COLO829 (cell line): ENCODE measurements around the gene MTRF1.
"Not testable (repeated sequence)": the region's sequence is repeated elsewhere in the genome, so short reads cannot be mapped to it uniquely, and the experiment has no call there.

ENCODE experiments used
- DNase-seq: peaks from one replicate; pipeline ENCODE4 v3.0.0; 2012; ENCODE audit warnings: low spot score

The MTRF1 gene

DNA sequence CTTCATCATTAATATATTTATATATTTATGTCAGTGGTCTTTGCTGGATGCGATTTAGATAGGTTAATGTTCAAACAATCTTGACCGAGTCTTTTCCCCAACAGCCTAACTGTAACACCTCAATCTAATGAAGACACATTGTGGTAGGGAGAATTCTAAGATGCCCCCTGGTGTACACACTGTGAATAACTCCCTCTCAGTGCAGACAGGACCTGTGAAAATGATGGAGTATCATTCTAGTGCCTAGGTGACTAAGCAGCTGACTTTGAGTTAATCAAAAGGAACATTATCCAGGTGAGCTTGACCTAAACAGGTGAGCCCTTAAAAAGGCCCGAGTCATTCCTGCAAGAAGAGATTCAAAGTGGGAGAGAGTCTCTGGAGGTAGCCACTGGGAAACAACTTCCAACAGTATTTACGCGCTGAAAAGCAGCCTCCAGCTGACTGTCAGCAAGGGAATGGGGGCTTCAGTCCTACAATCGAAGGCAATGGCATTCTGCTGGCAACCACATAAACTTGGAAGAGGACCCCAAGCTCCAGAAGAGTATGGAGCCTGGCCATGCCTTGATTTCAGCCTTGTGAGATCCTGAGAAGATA lies 41.0 kb downstream of the MTRF1 start:
- DNase-seq, result peak; percentile 73

DNA sequence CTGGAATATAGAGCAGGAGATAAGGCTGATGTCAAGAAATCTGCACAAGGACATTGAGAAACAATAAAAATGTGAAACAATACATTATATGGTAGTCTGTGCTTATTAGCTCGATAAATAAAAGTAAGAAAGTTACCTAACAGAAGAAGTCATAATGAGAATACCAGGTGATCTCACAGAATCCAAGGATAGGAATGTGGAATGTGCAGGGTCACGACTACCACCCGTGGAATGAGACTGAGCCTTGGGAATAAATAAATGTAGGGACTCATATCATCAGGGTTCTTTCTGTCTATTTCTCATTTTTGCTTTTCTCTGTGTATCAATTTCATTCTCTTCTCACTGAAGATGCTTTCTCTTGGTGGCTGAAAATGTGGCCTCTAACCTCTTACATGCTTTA lies 43.0 kb downstream of the MTRF1 start:
- DNase-seq, result no peak

DNA sequence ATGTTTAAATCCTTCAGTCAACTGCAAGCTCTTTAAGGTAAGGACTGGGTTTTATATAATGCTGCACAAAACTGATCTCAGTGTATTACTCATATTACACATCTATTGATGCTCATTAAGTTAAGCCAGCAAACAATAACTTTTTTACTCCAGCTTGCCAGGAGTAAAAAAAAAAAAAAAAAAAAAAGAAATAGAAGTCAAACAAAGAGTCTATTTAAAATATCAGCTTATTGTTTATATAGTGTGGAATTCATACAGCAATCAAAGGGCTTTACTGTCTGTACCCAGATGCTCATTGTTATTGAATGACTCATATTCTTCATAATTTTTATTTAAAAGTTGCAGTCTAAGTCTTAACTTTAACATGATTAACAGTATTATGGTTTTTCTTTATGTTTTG lies 47.2 kb downstream of the MTRF1 start:
- DNase-seq, result peak; percentile 91

DNA sequence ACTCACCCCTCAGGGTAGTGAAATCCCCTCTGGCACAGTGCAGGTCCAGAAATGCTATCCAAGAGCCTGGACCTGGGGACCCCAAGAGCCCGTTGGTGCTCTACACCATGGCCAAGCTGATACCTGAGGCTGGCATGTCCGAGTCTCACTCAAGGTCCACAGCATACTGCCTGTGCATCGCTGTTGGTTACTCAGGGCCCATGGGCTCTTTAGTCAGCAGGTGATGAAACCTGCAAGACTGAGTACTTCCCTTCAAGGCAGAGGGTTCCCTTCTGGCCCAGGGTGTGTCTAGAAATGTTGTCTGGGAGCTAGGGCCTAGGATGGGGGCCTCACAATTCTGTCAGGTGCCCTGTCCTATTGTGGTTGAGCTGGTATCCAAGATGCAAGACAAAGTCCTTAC lies 49.5 kb downstream of the MTRF1 start:
- no peak for DNase-seq

DNA sequence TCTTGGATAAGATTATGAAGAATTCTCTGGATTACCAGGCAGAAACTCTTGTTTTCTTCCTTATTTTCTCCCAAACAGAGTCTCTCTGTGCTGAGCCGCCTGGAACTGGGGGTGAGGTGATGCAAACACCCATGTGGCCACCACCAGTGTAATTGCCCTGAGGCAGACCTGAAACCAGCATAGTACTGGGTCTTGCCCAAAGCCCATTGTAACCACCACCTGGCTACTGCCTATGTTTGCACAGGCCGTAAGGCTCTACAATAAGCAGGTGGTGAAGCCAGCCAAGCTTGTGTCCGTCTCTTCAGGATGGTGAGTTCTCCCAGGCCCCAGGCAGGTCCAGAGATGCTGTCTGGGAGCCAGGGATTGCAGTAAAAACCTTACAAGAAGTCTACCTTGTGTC lies 50.1 kb downstream of the MTRF1 start:
- no peak for DNase-seq

DNA sequence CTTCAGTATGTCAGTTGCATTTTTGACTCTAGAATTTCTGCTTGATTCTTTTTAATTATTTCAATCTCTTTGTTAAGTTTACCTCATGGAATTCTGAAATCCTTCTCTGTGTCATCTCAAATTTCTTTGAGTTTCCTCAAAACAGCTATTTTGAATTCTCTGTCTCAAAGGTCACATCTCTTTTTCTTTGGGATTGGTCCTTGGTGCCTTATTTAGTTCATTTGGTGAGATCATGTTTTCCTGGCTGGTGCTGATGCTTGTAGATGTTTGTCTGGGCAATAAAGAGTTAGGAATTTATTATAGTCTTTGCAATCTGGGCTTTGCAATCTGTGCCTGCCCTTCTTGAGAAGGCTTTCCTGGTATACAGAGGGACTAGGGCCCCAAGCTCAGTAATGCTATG lies 50.5 kb downstream of the MTRF1 start:
- DNase-seq, result no peak

DNA sequence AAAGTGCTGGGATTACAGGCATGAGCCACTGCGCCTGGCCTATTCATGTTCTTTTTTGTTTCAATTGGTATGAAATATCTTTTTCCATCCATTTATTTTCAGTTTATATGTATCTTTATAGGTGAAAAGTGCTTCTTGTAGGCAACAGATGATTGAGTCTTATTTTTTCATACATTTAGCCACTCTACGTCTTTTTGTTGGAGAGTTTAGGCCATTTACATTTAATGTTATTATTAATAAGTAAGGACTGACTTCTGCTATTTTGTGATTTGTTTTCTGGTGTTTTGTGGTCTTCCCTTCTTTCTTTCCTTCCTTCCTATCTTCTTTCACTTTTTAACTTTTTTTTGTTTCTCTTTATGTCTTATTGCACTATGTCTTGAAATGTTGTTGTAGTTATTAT lies 52.3 kb downstream of the MTRF1 start:
- DNase-seq, result no peak

DNA sequence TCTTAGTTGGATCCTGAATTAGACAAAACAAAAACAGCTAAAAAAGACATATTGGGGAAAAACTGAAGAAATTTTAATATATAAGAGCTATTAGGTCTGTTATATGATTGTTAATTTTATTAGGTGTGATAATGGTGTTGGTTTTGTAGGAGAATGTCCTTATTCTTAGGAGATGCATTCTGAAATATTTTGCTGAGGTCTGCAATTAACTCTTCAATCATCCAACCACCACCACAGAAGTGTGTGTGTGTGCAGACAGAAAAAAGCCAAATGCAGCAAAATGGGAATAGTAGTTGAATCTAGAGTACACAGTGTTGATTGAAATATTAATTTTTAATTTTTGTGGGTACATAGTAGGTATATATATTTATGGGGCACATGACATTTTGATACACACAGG lies 56.9 kb downstream of the MTRF1 start:
- no peak for DNase-seq

DNA sequence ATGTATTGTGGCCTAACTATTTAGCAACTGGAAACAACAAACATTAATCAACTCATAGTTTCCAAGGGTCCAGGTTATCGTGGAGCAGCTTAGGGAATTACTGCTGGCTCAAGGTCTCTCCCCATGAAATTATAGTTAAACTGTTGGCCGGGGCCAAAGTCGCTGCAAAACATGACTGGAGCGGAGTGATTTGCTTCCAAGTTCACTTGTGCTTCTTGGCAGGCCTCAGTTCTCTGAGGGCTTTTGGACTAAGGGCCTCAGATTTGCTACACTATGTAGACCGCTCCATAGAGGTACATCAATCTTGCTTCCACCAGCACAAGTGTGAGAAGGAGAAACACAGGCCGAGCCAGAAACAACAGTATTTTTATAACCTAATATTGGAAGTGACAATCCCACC lies 59.6 kb downstream of the MTRF1 start:
- no peak for DNase-seq

DNA sequence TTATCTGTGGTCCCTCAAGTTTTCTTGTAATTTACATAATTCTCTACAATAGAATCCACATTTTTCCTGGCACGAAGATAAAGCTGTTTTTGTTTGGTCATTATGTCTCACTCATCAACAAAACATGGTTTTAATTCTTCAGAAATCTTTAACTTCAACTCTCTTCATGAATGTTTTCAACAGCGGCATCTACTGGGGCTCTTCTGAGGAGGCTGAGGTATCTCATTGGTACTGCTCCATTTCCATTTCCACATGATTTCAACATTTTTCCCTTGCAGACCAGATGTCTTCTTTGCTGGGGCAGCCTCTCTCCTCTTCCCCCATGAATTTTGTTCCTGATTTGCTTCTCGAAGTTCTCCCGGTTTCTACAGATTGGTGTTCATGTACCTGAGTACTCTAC lies 63.2 kb downstream of the MTRF1 start:
- no peak for DNase-seq

DNA sequence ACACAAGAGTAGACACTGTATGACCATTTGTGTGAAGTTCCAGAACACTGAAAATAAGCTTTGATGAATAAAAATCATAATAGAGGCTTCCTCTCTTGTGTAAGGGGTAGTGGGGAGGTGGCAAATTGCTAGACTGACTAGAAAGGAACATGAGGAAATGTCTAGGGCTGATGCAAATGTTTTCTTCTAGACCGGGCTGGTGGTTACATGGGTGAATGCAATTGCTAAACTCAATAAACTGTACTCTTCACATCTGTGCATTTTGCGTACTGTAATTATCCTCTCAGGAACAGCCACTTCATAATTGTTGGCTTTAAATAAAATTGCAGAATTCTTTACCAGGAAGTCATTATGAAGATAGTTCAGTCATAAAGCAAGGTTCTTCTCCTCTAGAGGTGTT lies 63.9 kb downstream of the MTRF1 start:
- DNase-seq, result no peak

DNA sequence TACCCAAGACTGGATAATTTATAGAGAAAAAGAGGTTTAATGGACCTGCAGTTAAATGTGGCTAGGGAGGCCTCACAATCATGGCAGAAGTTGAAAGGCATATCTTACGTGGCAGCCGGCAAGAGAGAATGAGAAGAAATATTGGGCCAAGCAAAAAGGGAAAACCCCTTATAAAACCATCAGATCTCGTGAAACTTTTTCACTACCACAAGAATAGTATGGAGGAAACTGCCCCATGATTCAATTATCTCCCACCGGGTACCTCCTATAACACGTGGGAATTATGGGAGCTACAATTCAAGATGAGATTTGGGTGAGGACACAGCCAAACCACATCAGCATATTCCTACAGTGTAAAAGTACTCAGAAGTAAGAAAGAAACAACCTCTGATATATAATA lies 64.3 kb downstream of the MTRF1 start:
- DNase-seq, result no peak

DNA sequence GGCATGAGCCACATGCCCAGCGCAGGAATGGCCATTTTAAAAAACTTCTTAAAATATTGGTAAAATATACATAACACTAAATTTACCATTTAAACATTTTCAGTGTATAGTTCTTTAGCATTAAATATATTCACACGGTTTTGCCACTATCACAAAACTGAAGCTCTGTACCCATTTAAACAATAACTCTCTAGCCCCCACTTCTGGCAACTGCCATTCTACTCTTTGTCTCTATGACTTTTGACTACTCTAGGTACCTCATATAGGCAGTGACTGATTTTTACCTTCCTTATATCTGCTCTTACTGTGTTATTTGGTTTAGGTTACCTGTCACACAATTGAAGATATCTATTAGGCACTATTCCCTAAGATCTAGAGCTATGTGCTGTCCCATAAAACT lies 66.8 kb downstream of the MTRF1 start:
- no peak for DNase-seq

DNA sequence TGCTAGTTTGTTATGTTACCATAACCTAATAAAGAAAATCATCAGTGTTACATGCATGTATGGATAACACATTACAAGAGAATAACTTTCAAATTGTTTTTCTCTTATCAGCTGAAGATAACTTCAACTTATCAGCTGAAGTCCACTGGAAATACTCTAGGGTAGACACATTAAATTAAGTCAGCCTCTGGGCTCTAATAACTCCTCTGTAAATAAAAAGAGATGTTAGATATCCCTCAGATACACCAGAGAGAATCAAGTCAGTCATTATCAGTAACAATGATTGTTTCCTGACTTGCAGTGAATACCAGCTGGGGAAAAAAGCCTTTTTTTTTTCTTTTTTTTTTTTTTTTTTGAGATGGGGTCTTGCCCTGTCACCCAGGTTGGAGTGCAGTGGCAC lies 67.4 kb downstream of the MTRF1 start:
- DNase-seq, result no peak

DNA sequence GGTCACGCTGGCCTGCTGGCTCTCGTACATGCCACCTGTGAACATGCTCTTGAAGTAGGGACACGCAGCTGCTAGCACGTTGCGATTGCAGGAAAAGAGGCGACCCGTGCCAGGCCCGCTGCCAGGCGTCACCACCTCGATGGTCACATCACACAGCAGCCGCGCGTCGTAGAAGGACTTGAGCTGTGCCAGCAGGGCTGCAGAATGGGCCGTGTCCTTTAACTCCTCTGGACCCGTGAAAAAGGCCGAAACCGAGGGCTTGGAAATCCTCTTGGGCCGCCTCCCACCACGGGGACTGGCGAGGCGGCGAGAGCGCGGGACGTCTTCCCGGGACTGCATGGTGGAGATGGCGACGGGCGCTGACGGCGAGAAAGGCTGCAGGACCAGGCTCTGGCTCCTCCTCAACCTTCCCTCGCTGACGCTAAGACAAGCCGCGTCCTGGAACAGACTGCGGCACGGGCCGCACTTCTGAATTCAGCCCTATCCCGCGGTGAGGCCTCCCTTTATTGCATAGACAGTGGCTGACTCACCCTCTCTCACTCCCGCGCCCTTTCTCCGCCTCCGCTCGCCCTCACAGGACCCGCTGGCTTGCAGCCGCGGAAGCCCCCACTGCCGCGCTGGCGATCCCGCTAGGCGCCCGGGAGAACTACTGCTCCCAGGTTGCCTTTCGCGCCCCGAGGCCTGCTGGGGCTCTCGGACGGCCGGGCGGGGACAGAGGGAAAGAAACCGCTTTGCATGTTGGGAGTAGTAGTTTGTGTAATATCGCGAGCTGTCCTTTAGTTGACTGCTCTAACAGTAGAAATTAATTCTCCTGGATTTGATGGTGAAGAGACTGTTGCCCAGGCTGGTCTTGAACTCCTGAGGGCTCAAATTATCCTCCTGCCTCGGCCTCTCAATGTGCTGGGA lies 69.2 kb downstream of the MTRF1 start, which contains the start of gene KBTBD7:
Gene KBTBD7, minus strand, starts transcription at position 651 of the 906 bp plus-strand sequence. Its CDS starts 312 bp downstream, at position 339.
- DNase-seq, result peak; percentile 20

DNA sequence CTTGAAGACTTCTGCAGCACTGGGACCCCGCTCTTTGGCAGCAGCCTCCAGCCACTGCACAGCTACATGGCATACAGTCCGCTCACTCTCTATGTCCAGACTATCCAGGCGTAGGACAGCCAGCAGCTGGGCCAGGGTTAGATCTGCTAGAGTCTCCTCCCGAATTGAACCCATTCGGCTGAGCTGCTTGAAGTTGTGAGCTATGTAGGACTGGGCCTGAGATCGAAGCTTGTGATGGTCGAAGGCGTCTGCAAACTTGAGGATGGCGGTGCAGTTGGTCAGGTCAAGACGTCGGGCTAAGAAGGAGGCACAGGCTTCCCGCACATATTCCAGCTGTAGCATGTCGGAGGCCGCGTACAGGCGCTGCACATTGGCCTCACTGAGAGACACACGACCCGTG lies 69.9 kb downstream of the MTRF1 start:
- DNase-seq, result no peak

DNA sequence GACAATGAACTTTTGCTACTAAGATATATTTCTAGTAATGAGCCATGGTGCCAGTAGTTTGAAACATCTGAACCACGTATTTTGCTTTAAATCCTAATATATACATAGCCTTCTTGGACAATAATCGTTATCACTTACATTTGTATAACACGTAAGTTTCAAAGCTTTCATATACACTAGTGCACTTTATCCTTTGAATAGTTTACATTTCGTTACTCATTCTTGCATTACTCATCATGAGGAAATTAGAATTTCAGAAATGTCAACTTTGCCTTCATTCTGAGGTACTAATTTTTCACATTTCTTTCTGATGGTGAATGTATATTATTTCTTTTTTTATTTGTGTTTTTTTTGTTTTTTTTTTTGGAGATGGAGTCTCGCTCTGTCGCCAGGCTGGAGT lies 74.8 kb downstream of the MTRF1 start:
- DNase-seq, result no peak

DNA sequence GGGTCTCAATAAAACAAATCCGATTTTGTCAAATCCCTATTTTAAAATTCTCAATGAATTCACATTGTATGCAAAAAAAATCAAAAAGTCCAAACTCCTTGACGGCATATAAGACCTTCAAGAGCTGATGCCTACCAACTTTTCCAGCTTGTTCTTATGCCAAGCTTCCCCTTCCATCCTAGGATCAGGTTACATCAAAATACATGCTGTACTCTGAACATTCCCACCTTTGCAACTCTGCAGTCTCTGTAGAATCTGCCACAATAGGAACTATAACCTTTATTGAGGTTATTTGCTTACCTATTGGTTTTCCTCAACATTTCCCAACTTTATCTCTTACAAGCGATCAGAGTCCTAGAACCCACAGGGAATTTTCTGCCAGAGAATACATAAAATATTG lies 76.9 kb downstream of the MTRF1 start:
- DNase-seq, result no peak

DNA sequence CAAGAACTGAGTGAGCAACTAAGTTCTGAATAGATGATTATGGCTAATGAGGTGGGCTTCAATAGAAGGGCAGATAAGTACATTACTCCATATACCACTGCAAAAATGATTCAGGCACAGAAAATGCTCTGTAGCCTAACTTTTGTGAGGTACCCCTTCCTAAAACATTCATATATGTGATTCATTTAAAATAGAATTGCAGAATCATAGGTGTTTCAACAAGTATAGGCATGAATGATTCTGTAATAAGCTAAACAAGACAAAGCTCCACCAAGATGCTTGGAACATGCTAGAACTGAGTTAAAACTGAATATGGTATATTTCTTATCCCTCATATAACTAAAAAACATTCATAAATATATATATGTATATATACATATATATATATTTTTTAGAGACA lies 81.1 kb downstream of the MTRF1 start:
- DNase-seq, result no peak

DNA sequence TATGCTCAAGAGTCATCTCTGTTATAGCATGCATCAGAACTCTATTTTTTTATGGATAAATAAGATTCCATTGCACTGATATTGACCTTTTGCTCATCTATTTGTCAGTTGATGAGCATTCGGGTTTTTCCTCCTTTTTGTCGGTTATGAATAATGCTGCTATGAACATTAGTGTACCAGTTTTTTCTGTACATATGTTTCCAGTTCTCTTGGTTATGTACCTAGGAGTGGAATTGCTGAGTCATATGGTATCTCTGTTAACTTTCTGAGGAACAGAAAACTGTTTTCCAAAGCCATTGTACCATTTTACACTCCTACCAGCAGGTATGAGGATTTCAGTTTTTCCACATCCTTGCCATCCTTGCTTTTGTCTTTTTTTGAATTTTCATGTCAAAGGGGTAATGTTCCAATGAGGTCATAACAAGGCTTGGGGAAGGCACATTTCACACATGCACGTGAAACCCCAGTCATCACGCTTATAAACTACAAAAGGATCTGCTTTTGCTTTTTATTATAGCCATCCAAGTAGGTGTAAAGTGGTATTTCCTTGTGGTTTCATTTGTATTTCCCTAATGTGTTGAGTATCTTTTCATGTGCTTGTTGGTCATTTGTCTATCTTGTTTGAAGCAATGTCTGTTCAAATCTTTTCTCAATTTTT lies 83.7 kb downstream of the MTRF1 start:
- DNase-seq, result no peak

DNA sequence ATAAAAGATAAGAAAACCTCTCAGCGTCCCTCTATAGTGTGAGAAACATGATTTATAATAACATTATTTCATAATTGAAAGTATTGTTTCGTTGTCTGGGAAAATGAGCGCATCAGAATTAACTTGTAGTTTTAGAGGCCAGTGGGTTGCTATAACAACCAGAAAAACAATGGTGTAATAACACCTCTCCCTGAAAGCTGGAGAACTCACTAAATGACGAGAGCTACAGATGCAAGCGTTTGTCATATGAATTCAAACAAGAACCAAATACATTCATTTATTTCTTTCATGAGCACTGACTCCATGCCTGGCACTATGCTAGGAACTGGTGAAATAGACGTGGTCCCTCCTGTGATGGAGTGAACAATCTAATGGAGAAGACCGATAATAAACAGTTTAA lies 85.3 kb downstream of the MTRF1 start:
- no peak for DNase-seq

DNA sequence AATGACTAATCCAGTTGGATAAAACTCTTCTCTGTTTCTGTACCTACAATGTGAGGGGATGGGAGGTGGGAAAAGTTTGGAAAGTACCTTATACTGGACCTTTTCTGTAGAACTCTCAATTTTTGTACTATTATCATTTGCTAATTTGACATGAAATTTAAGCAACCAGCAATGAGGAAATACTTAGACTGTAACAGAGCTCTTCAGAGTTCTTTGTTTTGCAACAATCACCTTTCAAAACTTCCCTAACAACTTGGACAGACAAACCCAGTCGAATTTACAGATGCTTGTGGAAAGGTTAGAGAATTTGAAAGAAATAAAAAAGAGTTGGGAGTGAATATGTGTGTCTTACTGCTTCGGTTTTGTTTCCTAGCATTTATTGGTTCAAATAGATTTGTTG lies 85.8 kb downstream of the MTRF1 start:
- no peak for DNase-seq

DNA sequence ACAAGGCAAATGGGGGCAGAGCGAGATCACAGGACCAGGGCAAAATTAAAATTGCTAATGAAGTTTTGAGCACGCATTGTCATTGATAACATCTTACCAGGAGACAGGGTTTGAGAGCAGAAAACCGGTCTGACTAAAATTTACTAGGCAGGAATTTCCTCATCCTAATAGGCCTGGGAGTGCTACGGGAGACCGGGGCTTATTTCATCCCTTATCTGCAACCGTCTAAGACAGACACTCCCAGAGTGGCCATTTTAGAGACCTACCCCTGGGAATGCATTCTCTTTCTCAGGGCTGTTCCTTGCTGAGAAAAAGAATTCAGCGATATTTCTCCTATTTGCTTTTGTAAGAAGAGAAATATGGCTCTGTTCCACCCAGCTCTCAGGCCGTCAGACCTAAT lies 87.8 kb downstream of the MTRF1 start:
- not testable (repeated sequence) for DNase-seq
